CD14-positive monocyte (primary cell): ENCODE measurements around the gene TLCD4. TPM values are rescaled to one million over a fixed set of nuclear protein-coding genes. Genes with fewer than 3 reads are reported as not detected.
A peak's percentile ranks its signal among the peaks of the same experiment; 100 is the strongest.

Experiments used
- DNase-seq, 3 donors: peaks; one replicate each; pipeline ENCODE4 v3.0.0-alpha.2; 2011 to 2022
- H2AFZ ChIP-seq: 2 replicates; pipeline ENCODE4 v1.6.0; 2012; ENCODE audit warnings: mild to moderate bottlenecking, low read depth, low read length, inconsistent platforms; ENCODE audit not compliant: insufficient read depth, poor library complexity, severe bottlenecking
- H3K27ac ChIP-seq, 2 donors: 1 replicate in 1 of 2; 2 replicates in 1 of 2; pipeline ENCODE4 v1.5.1; 2012 to 2013; ENCODE audit warnings: low read length in 2 of 2, control low read depth in 1 of 2, inconsistent platforms in 1 of 2, low read depth in 1 of 2, mild to moderate bottlenecking in 1 of 2
- H3K27me3 ChIP-seq, 2 donors: one replicate each; pipeline versions ENCODE4 v1.6.0 to v1.6.1; 2011 to 2013; ENCODE audit warnings: low read length in 2 of 2; ENCODE audit not compliant: control insufficient read depth in 2 of 2, insufficient read depth in 2 of 2
- H3K36me3 ChIP-seq, 2 donors: replicated peaks in 1 of 2; 1 replicate in 1 of 2; 2 replicates in 1 of 2; pipeline versions ENCODE4 v1.5.1 to v1.6.1; 2012 to 2013; ENCODE audit warnings: low read length in 2 of 2, control low read depth in 1 of 2, inconsistent platforms in 1 of 2, mild to moderate bottlenecking in 1 of 2; ENCODE audit not compliant: insufficient read depth in 2 of 2, control insufficient read depth in 1 of 2
- H3K4me1 ChIP-seq, 2 donors: 1 replicate in 1 of 2; 2 replicates in 1 of 2; pipeline versions ENCODE4 v1.5.1 to v1.6.1; 2012 to 2013; ENCODE audit warnings: low read length in 2 of 2, control low read depth in 1 of 2, inconsistent platforms in 1 of 2, mild to moderate bottlenecking in 1 of 2, moderate library complexity in 1 of 2; ENCODE audit not compliant: insufficient read depth in 2 of 2, control insufficient read depth in 1 of 2
- H3K4me2 ChIP-seq: replicated peaks from 2 replicates; pipeline ENCODE3; 2012; ENCODE audit warnings: low read length, moderate library complexity, mild to moderate bottlenecking; ENCODE audit not compliant: poor library complexity, severe bottlenecking; ENCODE audit errors: extremely low read depth
- H3K4me3 ChIP-seq, 3 experiments: fragments of 200-600 bp in 1 of 3; sonication (generic) in 1 of 3; replicated peaks in 1 of 3; 1 replicate in 2 of 3; 2 replicates in 1 of 3; pipeline ENCODE4 v1.5.1; 2011 to 2013; ENCODE audit warnings: low read length in 3 of 3, mild to moderate bottlenecking in 3 of 3, control low read depth in 2 of 3, low read depth in 2 of 3, inconsistent platforms in 1 of 3, moderate library complexity in 1 of 3
- H3K79me2 ChIP-seq: 2 replicates; pipeline ENCODE4 v1.6.0; 2012; ENCODE audit warnings: mild to moderate bottlenecking, control low read depth, inconsistent platforms, low read length, moderate library complexity; ENCODE audit not compliant: insufficient read depth
- H3K9ac ChIP-seq: 2 replicates; pipeline ENCODE4 v1.6.0; 2017; ENCODE audit warnings: low read length, mild to moderate bottlenecking; ENCODE audit not compliant: insufficient read depth, poor library complexity, severe bottlenecking
- H3K9me3 ChIP-seq, 2 donors: replicated peaks in 1 of 2; 1 replicate in 1 of 2; 2 replicates in 1 of 2; pipeline versions ENCODE4 v1.5.1 to v1.6.1; 2012 to 2013; ENCODE audit warnings: low read length in 2 of 2, control low read depth in 1 of 2; ENCODE audit not compliant: control insufficient read depth in 1 of 2, insufficient read depth in 1 of 2
- H4K20me1 ChIP-seq: 2 replicates; pipeline ENCODE4 v1.6.0; 2012; ENCODE audit warnings: mild to moderate bottlenecking, low read length, control low read depth, moderate library complexity; ENCODE audit not compliant: insufficient read depth
- H3K27ac Mint-ChIP-seq, 7 donors: one replicate each; pipeline ENCODE4 v1.8.0; 2020; ENCODE audit warnings: mild to moderate bottlenecking in 7 of 7, mixed read lengths in 7 of 7, moderate library complexity in 6 of 7, inconsistent platforms in 2 of 7
- H3K27me3 Mint-ChIP-seq, 3 donors: one replicate each; pipeline ENCODE4 v1.8.0; 2021 to 2022; ENCODE audit warnings: low read depth in 3 of 3, mild to moderate bottlenecking in 3 of 3, mixed read lengths in 3 of 3, moderate library complexity in 3 of 3, inconsistent platforms in 1 of 3
- H3K36me3 Mint-ChIP-seq, 2 donors: one replicate each; pipeline ENCODE4 v1.8.0; 2020; ENCODE audit warnings: mixed read lengths in 2 of 2, inconsistent platforms in 1 of 2, mild to moderate bottlenecking in 1 of 2
- H3K4me1 Mint-ChIP-seq: one replicate; pipeline ENCODE4 v1.8.0; 2020; ENCODE audit warnings: mild to moderate bottlenecking, mixed read lengths
- H3K4me3 Mint-ChIP-seq, 2 donors: one replicate each; pipeline ENCODE4 v1.8.0; 2020; ENCODE audit warnings: mild to moderate bottlenecking in 2 of 2, mixed read lengths in 2 of 2, moderate library complexity in 1 of 2
- H3K9me3 Mint-ChIP-seq, 7 donors: one replicate each; pipeline ENCODE4 v1.8.0; 2020 to 2022; ENCODE audit warnings: mixed read lengths in 7 of 7, mild to moderate bottlenecking in 6 of 7, moderate library complexity in 6 of 7, inconsistent platforms in 2 of 7
- CTCF ChIP-seq: fragments of 200-600 bp; IDR thresholded peaks from one replicate; pipeline ENCODE4 v1.8.0; 2022; ENCODE audit warnings: antibody characterized with exemption, mild to moderate bottlenecking
- WGBS: methylation state at CpG from one replicate; pipeline ENCODE4 v1.1.5; 2013; ENCODE audit warnings: missing lambda C conversion rate; ENCODE audit not compliant: insufficient coverage; 5-methylcytosine and 5-hydroxymethylcytosine counted together
- intact Hi-C, 2 donors: fragments of 100-400 bp; cut with micrococcal nuclease; formaldehyde crosslinking; loops; one replicate each; pipeline versions ENCODE4 v1.15.0 to v1.15.1; 2023
- polyA plus RNA-seq, 3 donors: library from polyadenylated mRNA; depleted of rRNA in 1 of 3; unstranded in 2 of 3; stranded (reverse) in 1 of 3; fragments of 300-500 nt in 2 of 3; fragments of >200 nt in 1 of 3; fragmentation: Illumina TruSeq in 2 of 3; gene quantifications; 1 replicate in 2 of 3; 2 replicates in 1 of 3; pipeline ENCODE4 v1.2.3, GENCODE V29; 2012 to 2021

TLCD4 gene
- polyA plus RNA-seq, 3 donors, result not detected

GRCh38 chr1:95072532-95073419 lies 44.4 kb upstream of the TLCD4 start, which contains the start of gene ALG14:
TSS of gene ALG14 (minus strand) at chr1:95072951. CDS start at chr1:95072898, 53 bp downstream.
- peaks cover 12 to 16% of the 10 kb centered on the region in 2 donors for H3K4me1 ChIP-seq
- no peak for TF ChIP-seq CTCF
- Mint-ChIP-seq H3K36me3 (peaks cover 4 to 5% of the 10 kb centered on the region in 2 donors), H3K27ac (peak within 1 kb of the TSS; percentile 93 to 99 (median 95)), H3K4me1 (peaks cover 14% of the 10 kb centered on the region), H3K4me3 (peak within 1 kb of the TSS; percentile 99 to 100), H3K9me3 (no peaks in the 10 kb centered on the region), H3K27me3 (peaks cover 6 to 11% (median 6%) of the 10 kb centered on the region in 3 donors)
- peak within 1 kb of the TSS; percentile 95 for H2AFZ ChIP-seq
- DNase-seq, result peak; percentile 82 to 88 (median 87)
- no peaks in the 10 kb centered on the region for H4K20me1 ChIP-seq
- peaks cover 0 to 7% of the 10 kb centered on the region in 2 donors for H3K27me3 ChIP-seq
- H3K9me3 ChIP-seq, result no peaks in the 10 kb centered on the region
- intact Hi-C loops, result loop anchor here (5.0 to 10.0 kb wide), 2 partner anchors 155 to 162 kb away; partner anchors contain the start of gene RWDD3 (in 1 of the 2)
- H3K36me3 ChIP-seq, result no peaks in the 10 kb centered on the region
- peak within 1 kb of the TSS; percentile 53 to 90 (median 55) for H3K4me3 ChIP-seq
- H3K9ac ChIP-seq, result peak within 1 kb of the TSS; percentile 67
- peak within 1 kb of the TSS; percentile 32 to 84 for H3K27ac ChIP-seq
- H3K79me2 ChIP-seq, result no peaks in the 10 kb centered on the region
- peak within 1 kb of the TSS; percentile 96 for H3K4me2 ChIP-seq
- WGBS, result under 1% methylated on average over 44 of the region's 53 CpGs

GRCh38 chr1:95073446-95073845 lies 43.7 kb upstream of the TLCD4 start:
- Histone ChIP-seq H3K4me1 (peaks cover 11 to 13% of the 10 kb centered on the region in 2 donors), H3K4me3 (peak overlapping the region; percentile 53 to 90 (median 55)), H3K79me2 (no peaks in the 10 kb centered on the region), H2AFZ (peak overlapping the region; percentile 95), H3K4me2 (peak overlapping the region; percentile 96), H3K9ac (peak overlapping the region; percentile 67), H3K27ac (peak overlapping the region; percentile 32 to 84), H3K36me3 (no peaks in the 10 kb centered on the region), H3K9me3 (no peaks in the 10 kb centered on the region), H3K27me3 (peaks cover 2 to 10% of the 10 kb centered on the region in 2 donors), H4K20me1 (no peaks in the 10 kb centered on the region)
- H3K4me1 Mint-ChIP-seq, result peaks cover 12% of the 10 kb centered on the region
- no peaks in the 10 kb centered on the region for H3K9me3 Mint-ChIP-seq
- H3K4me3 Mint-ChIP-seq, result peak overlapping the region; percentile 99 to 100
- H3K36me3 Mint-ChIP-seq, result peaks cover 4 to 5% of the 10 kb centered on the region in 2 donors
- WGBS, result no CpG with 5 or more reads among the region's 3 CpGs
- no peak for TF ChIP-seq CTCF
- peaks cover 6 to 11% (median 6%) of the 10 kb centered on the region in 3 donors for H3K27me3 Mint-ChIP-seq
- intact Hi-C loops, result loop anchor here (5.0 to 10.0 kb wide), 2 partner anchors 154 to 161 kb away; partner anchors contain the start of gene RWDD3 (in 1 of the 2)
- H3K27ac Mint-ChIP-seq, result peak overlapping the region in 6 of 7 donors; percentile 82 to 99 (median 95)
- no peak for DNase-seq
